Mesangial cell (primary cell): ENCODE measurements around the gene LDOC1. TPM values are rescaled to one million over a fixed set of nuclear protein-coding genes. Genes with fewer than 3 reads are reported as not detected.

Source experiments
- total RNA-seq: library from RNA; depleted of rRNA; stranded (reverse); fragments of >200 nt; gene quantifications from 2 replicates; pipeline ENCODE4 v1.2.3, GENCODE V29; 2015

The LDOC1 gene
- total RNA-seq: 18.3 and 21.5 TPM in 2 replicates

DNA sequence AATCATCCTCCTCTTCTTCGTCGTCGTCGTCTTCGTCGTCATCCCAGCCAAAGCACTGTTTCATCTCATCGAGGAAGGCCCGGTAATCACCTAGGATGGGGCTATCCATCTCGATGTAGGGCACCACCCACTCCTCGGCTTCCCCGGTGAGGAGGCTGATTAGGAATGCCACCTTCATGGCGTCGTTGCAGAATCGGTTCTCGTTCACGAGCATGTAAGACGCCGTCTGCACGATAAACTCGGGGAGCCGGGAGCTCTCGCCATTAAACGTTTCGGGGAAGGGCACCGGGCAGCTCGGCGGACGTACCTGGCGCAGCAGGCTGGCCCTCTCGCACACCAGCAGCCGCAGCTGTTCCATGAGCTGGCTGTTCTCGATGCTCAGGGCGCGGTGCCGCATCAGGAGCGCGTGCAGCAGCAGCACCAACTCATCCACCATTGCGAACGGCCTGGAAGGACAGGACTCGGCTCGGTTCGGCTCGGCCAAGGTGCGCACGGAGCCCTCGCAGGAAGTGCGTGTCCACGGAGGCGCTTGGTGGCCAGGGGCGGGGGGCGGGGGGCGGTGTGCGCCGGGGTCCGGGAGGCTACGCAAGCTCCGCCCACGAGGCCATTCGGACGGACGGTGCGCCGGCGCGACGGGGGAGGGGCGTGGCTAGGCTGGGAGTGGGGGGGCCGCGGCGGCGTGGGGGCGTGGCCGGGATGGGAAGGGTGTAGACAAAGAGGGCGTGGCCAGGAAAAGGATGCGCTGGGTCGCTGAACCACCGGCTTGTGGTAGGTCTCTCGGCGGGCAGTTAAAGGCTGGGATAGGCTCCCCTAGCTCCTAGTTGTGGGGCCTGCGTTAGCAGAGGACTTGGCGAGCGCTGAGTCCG, at the start of gene LDOC1:
TSS of gene LDOC1 (minus strand) at position 544 of the 866 bp plus-strand sequence. CDS start at position 436, 108 bp downstream.

Other genes starting within 250 kb of the LDOC1 start
- gene SPANXB1, start 174.5 kb downstream of the LDOC1 start, total RNA-seq: not detected in 2 replicates
- gene SPANXC, start 65.4 kb upstream of the LDOC1 start, total RNA-seq: not detected in 2 replicates